AG10803 (cell line): ENCODE data around the gene CHAMP1.

Source experiments
- DNase-seq: peaks from one replicate; pipeline ENCODE4 v3.0.0; 2010; ENCODE audit warnings: low read depth
- H3K4me3 ChIP-seq: 2 replicates; pipeline ENCODE4 v1.5.1; 2011; ENCODE audit warnings: mild to moderate bottlenecking, low read length, control low read depth
- CTCF ChIP-seq: conservative IDR thresholded peaks from 2 replicates; pipeline ENCODE4 v1.5.1; 2011; ENCODE audit warnings: mild to moderate bottlenecking, low read length, control low read depth, inconsistent platforms

Gene CHAMP1

GRCh38 chr13:114314074-114314912 is at the start of gene CHAMP1:
Gene CHAMP1 (plus strand): TSS chr13:114314503. CDS start chr13:114323843, 9,340 bp downstream.
- no peak for TF ChIP-seq CTCF
- H3K4me3 ChIP-seq = peak within 1 kb of the TSS; percentile 75
- peak; percentile 96 for DNase-seq

- no peak overlapping the region for H3K4me3 ChIP-seq
- peak; percentile 77 for DNase-seq
- no peak for TF ChIP-seq CTCF
Measured at GRCh38 chr13:114264886-114265611, 49.3 kb upstream of the CHAMP1 start.

- no peak for DNase-seq
- H3K4me3 ChIP-seq = no peak overlapping the region
- no peak for TF ChIP-seq CTCF
Measured at GRCh38 chr13:114266241-114266640, 48.1 kb upstream of the CHAMP1 start.

GRCh38 chr13:114268344-114269280 is 45.7 kb upstream of the CHAMP1 start:
- no peak for DNase-seq
- no peak overlapping the region for H3K4me3 ChIP-seq
- no peak for TF ChIP-seq CTCF

GRCh38 chr13:114269281-114269770 is 45.0 kb upstream of the CHAMP1 start:
- no peak for DNase-seq
- no peak for TF ChIP-seq CTCF
- no peak overlapping the region for H3K4me3 ChIP-seq

GRCh38 chr13:114272977-114273376 is 41.3 kb upstream of the CHAMP1 start:
- no peak overlapping the region for H3K4me3 ChIP-seq
- no peak for DNase-seq
- no peak for TF ChIP-seq CTCF
